Stomach (tissue), 19 donors: Measurements from ENCODE around the gene HMX1. TPM values are rescaled to one million over a fixed set of nuclear protein-coding genes. Genes with fewer than 3 reads are reported as not detected.

ENCODE experiments used
- DNase-seq, 2 donors: peaks; one replicate each; pipeline versions ENCODE4 v3.0.0 to v3.0.0-alpha.2; 2013 to 2019
- H3K27ac ChIP-seq, 5 donors: fragments of 200-600 bp in 4 of 5; sonication (generic) in 4 of 5; one replicate each; pipeline ENCODE4 v1.5.1; 2013 to 2019; ENCODE audit warnings: mild to moderate bottlenecking in 1 of 5, moderate library complexity in 1 of 5
- H3K27me3 ChIP-seq, 3 donors: fragments of 200-600 bp; sonication (generic); one replicate each; pipeline ENCODE4 v1.5.1; 2017 to 2019; ENCODE audit warnings: mixed run types in 1 of 3
- H3K36me3 ChIP-seq, 4 donors: fragments of 200-600 bp; sonication (generic); 1 replicate in 3 of 4; 2 replicates in 1 of 4; pipeline ENCODE4 v1.5.1; 2016 to 2019
- H3K4me1 ChIP-seq, 4 donors: fragments of 200-600 bp; sonication (generic); one replicate each; pipeline ENCODE4 v1.5.1; 2016 to 2019
- H3K4me3 ChIP-seq, 4 donors: fragments of 200-600 bp; sonication (generic) in 3 of 4; one replicate each; pipeline ENCODE4 v1.5.1; 2016 to 2019; ENCODE audit warnings: mild to moderate bottlenecking in 1 of 4
- H3K9me3 ChIP-seq, 4 donors: fragments of 200-600 bp; sonication (generic); one replicate each; pipeline ENCODE4 v1.5.1; 2016 to 2019
- EP300 ChIP-seq: sonication (generic); formaldehyde crosslinking; IDR thresholded peaks from one replicate; pipeline ENCODE4 v1.6.1; 2017; ENCODE audit warnings: antibody characterized with exemption
- POLR2A ChIP-seq, 4 donors: fragments of 450-650 bp; IDR thresholded peaks; one replicate each; pipeline ENCODE4 v1.6.1; 2016; ENCODE audit warnings: antibody characterized with exemption in 4 of 4, control low read depth in 2 of 4, mild to moderate bottlenecking in 1 of 4, moderate library complexity in 1 of 4
- POLR2AphosphoS5 ChIP-seq, 3 donors: sonication (generic); formaldehyde crosslinking; IDR thresholded peaks; one replicate each; pipeline ENCODE4 v1.6.1; 2016; ENCODE audit warnings: antibody characterized with exemption in 3 of 3
- WGBS, 5 donors: extraction: QIAGEN DNeasy Blood & Tissue Kit in 3 of 5; methylation state at CpG; one replicate each; pipeline versions ENCODE4 v1.1.5 to v1.1.7; 2013 to 2018; 5-methylcytosine and 5-hydroxymethylcytosine counted together
- intact Hi-C: fragments of 100-400 bp; cut with DNase I; formaldehyde crosslinking; loops from one replicate; pipeline ENCODE4 v1.15.1; 2023; ENCODE audit warnings: low total_unique reads
- long read RNA-seq, 10 donors: transcript quantifications; one replicate each; lab custom pipeline, GENCODE V29; 2026
- polyA plus RNA-seq, 3 donors: library from polyadenylated mRNA; stranded (reverse); fragments of 200-250 nt; gene quantifications; one replicate each; pipeline ENCODE4 v1.2.3, GENCODE V29; 2013
- total RNA-seq, 5 donors: library from RNA; depleted of rRNA; stranded (reverse); fragments of >200 nt; gene quantifications; one replicate each; pipeline versions ENCODE4 v1.1.0 to v1.2.3, GENCODE V29; 2014 to 2016
- TF ChIP-seq, protein P1 (sequence below), 7 experiments: fragments of 450-650 bp in 4 of 7; fragments of 200-600 bp in 3 of 7; sonication (generic) in 3 of 7; IDR thresholded peaks; one replicate each; pipeline ENCODE4 v1.5.1; 2016 to 2019; ENCODE audit warnings: antibody characterized with exemption in 7 of 7, control low read depth in 2 of 7, mild to moderate bottlenecking in 1 of 7
- donor health status: healthy with polysubstance abuse.
- donor health status: Bipolar disorder and iron deficiency.
- donor health status: healthy.

HMX1 gene
- total RNA-seq (under 1 TPM in 1 of 5 donors, not detected in 4; 0.37 TPM), polyA plus RNA-seq (not detected)
- long read RNA-seq, donor 1, result 0 reads
- long read RNA-seq, donor 2, result 0 reads
- long read RNA-seq, donor 3, result 0 reads
- long read RNA-seq, donor 4, result 0 reads
- long read RNA-seq, donor 5, partial matches to known transcripts, result 0 of 3 reads
- long read RNA-seq, donor 5, other reads (novel, unspliced or antisense), result 0 of 3 reads
- long read RNA-seq, donor 6, result 0 reads
- long read RNA-seq, donor 7, result 0 reads
- long read RNA-seq, donor 8, result 0 reads
- long read RNA-seq, donor 9, result 0 reads
- long read RNA-seq, donor 10, result 0 reads

GRCh38 chr4:8871417-8872401, at the start of gene HMX1:
HMX1 (minus strand) TSS chr4:8871839; CDS start chr4:8871614, 225 bp downstream.
- Histone ChIP-seq H3K4me1 (peaks cover 0 to 40% (median 17%) of the 10 kb centered on the region in 4 donors), H3K27me3 (peaks cover 51 to 100% (median 97%) of the 10 kb centered on the region in 3 donors), H3K27ac (no peak within 1 kb of the TSS), H3K36me3 (no peaks in the 10 kb centered on the region), H3K4me3 (peak within 1 kb of the TSS in 2 of 4 donors; percentile 3 to 26), H3K9me3 (no peaks in the 10 kb centered on the region)
- TF ChIP-seq, protein P1, sequence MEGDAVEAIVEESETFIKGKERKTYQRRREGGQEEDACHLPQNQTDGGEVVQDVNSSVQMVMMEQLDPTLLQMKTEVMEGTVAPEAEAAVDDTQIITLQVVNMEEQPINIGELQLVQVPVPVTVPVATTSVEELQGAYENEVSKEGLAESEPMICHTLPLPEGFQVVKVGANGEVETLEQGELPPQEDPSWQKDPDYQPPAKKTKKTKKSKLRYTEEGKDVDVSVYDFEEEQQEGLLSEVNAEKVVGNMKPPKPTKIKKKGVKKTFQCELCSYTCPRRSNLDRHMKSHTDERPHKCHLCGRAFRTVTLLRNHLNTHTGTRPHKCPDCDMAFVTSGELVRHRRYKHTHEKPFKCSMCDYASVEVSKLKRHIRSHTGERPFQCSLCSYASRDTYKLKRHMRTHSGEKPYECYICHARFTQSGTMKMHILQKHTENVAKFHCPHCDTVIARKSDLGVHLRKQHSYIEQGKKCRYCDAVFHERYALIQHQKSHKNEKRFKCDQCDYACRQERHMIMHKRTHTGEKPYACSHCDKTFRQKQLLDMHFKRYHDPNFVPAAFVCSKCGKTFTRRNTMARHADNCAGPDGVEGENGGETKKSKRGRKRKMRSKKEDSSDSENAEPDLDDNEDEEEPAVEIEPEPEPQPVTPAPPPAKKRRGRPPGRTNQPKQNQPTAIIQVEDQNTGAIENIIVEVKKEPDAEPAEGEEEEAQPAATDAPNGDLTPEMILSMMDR (IDR thresholded peaks at IDR 0.05), result no peak
- TF ChIP-seq EP300 (no peak), POLR2A (IDR thresholded peaks at IDR 0.05) (no peak), POLR2AphosphoS5 (IDR thresholded peaks at IDR 0.05) (no peak)
- DNase-seq, result peak in 1 of 2 donors; percentile 65
- intact Hi-C loops, result no loop called here
- 1 to 7% (median 3%) methylated on average over 21 to 134 of the region's 134 CpGs for WGBS, 5 donors

DNA sequence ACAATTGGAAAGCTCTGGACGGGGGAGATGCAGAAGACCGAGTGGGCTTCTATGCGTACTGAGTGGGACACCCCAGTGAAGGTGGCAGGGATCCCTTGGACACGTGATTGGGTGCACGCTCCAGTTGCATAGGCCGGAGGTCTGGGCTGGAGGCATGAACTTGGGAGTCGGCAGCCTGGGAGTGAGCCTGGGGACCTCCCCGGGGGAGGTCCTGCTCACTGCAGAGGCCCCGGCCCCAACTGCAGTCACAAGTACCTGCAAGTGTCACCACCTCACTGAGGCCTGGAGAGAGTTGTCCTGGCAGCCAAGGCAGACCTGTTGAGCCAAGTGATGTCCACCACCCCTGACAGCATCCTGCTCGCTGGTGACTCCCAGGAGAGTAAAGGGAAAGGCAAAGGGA, 49.3 kb upstream of the HMX1 start:
- peak in 1 of 2 donors; percentile 18 for DNase-seq
- Histone ChIP-seq H3K9me3 (peaks cover 4 to 23% (median 18%) of the 10 kb centered on the region in 4 donors), H3K4me1 (peaks cover 0 to 7% (median 3%) of the 10 kb centered on the region in 4 donors), H3K4me3 (no peak overlapping the region), H3K27ac (no peak overlapping the region), H3K36me3 (no peaks in the 10 kb centered on the region), H3K27me3 (peaks cover 0 to 44% (median 5%) of the 10 kb centered on the region in 3 donors)
- intact Hi-C loops, result no loop called here
- no peak for TF ChIP-seq EP300
- no peak for TF ChIP-seq POLR2A (IDR thresholded peaks at IDR 0.05)
- no peak for TF ChIP-seq POLR2AphosphoS5 (IDR thresholded peaks at IDR 0.05)
- TF ChIP-seq, protein P1 (IDR thresholded peaks at IDR 0.05), result no peak
- WGBS, 5 donors, result 73 to 84% (median 81%) methylated on average over 10 of the region's 10 CpGs

GRCh38 chr4:8920289-8920965, 48.8 kb upstream of the HMX1 start:
- Histone ChIP-seq H3K36me3 (no peaks in the 10 kb centered on the region), H3K27me3 (peaks cover 0 to 49% (median 5%) of the 10 kb centered on the region in 3 donors), H3K9me3 (peaks cover 4 to 23% (median 18%) of the 10 kb centered on the region in 4 donors), H3K4me1 (peaks cover 0 to 7% (median 3%) of the 10 kb centered on the region in 4 donors), H3K27ac (no peak overlapping the region), H3K4me3 (no peak overlapping the region)
- TF ChIP-seq POLR2A (IDR thresholded peaks at IDR 0.05) (no peak), POLR2AphosphoS5 (IDR thresholded peaks at IDR 0.05) (no peak), EP300 (no peak)
- TF ChIP-seq, protein P1 (IDR thresholded peaks at IDR 0.05), result no peak
- intact Hi-C loops, result no loop called here
- 75 to 83% (median 79%) methylated on average over 12 to 14 of the region's 14 CpGs for WGBS, 5 donors
- DNase-seq, result no peak
